ENCODE measurements around the gene ZNF124.
"Not testable (repeated sequence)": the region's sequence is repeated elsewhere in the genome, so short reads cannot be mapped to it uniquely, and the experiment has no call there.

- TF ChIP-seq CTCF (IDR thresholded peaks at IDR 0.05); NFYB (CRISPR knock-in tag; conservative IDR thresholded peaks at IDR 0.05; ENCODE audit: low read depth); ETV6 (CRISPR knock-in tag; IDR thresholded peaks at IDR 0.05); MAX (CRISPR knock-in tag; IDR thresholded peaks at IDR 0.05); USF1 (CRISPR knock-in tag; IDR thresholded peaks at IDR 0.05): not testable (repeated sequence)
Observed at GRCh38 chr1:247220280-247220679, 48.5 kb upstream of the ZNF124 start.

Data from WTC11 (cell line).